DMS 273 (cell line): ENCODE data around the gene BATF.

Experiments
- DNase-seq: peaks from one replicate; lab custom pipeline; 2025; ENCODE audit not compliant: unreplicated experiment; lab: John Stamatoyannopoulos, UW

BATF gene

DNA sequence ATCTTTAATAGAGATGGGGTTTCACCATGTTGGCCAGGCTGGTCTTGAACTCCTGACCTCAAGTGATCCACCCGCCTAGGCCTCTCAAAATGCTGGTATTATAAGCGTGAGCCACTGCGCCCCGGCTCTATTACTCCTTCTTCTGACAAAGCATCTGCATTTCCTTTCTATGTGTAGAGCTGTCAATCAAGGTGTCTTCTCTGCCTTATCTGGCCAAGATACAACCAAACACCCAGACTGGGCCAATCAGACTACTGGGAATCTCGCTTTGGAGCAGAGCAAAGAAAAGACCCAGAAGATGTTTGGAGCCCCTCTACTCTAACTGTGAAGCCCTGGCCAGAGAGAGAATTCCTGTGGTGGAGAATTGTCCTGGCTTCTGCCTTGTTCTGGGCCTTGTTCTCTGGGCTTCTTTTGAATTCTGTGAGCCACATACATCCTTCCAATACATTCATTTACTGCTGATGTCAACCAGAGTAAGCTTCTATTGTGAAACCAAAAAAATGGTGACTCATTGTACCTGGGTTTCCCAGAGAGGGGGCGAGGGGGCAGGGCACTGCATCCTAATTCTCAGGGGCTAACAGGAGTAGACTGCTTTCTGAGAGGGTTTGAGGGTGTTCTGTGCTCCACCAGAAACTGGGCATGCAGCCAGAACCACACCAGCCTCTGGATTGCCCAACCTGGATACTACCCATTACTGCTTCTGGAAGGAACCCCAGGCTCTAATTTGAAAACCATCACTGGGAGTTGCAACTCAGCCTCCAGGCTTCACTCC is 37.4 kb downstream of the BATF start:
- peak; percentile 15 for DNase-seq

DNA sequence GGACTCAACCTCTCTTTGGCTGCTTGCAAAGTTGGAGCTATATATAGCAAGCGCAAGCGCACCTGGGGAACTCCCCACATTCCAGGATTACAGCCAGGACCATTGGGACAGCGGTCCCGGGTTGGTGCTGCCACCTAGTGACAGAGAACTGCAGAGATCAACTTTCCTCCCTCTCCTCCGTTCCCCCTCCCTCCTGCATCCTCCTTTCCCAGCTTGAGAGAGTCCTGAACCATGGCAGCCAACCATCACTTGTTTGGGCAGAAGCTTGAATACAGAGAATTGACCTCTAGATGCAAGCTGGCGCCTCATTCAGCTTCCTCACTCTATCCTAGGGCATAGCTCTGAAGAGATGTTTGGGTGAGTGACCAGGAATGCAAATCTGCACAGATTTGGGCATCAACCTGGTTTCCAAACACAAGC is 38.8 kb downstream of the BATF start:
- DNase-seq: peak; percentile 87

DNA sequence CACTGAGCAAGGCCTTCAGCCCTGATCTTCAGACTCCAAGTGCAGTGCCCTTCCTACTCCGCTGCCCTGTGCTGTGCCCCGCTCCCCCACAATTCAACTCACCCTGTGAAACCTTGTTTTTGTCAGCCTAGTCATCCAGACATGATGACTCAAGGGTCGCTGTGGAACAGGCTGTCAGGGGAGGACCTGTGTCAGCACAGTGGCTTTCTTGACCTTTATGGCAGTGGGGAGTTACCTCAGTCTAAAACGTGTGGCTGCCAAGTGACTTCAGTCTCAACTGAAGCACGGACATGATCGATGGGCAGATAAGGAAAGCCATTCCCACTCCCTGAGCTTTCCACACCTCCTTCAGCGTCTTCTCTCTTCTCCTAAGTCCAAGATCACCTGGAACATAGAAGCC is 39.8 kb downstream of the BATF start:
- DNase-seq: no peak

DNA sequence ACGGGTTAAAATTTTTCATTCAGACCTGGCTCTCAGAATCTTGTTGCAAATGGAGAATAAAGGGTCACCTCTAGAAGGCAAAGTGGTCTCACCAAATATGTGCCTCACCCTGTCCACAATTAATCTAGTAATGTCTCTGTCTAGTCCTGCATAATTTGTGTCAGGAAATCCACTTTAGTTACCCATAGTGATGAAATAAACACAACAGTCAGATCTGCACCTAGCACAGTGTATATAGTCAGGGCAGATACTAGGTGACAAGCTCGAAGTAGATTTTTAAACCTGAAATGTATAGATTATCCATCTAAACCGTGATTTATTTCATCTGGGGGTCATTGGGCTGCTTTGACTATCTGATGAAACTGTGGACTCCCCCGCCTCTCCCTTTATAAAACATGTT is 40.2 kb downstream of the BATF start:
- DNase-seq: no peak

DNA sequence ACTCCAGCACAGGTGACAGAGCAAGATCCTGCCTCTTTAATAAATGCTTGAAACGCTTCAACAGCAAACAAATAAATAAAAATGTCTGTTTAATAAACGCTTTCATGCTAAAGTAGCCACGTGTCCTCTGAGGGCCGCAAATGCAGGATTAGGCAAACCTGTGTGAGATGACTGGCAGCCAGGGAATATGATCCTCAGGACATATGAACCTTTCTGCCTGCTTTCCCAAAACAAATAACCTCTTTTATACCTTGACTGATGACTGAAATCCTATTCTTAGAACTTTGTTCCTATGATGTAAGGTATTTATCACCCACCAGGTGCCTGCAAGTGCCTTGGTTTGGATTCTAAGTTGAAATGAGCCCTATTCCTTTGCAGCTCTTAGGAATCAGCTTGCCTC is 41.7 kb downstream of the BATF start:
- DNase-seq: no peak

DNA sequence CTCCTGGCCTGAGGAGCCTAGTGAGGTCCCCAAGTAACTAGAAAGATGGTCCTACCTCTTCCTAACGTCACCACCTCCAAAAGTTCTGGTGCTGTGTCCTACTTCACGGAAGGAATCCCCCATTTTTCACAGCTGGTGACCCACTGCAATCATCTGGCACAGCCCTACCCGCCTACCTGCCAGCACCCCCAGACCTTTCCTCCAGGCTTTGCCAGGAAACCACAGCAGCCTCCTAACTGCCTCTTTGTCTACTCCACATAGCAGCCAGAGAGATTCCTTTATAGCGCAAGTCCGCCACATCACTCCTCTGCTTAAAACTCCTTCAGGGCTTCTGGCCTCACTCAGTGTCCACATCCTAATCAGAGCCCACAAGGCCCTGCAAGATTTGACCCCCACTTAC is 42.8 kb downstream of the BATF start:
- DNase-seq: no peak

DNA sequence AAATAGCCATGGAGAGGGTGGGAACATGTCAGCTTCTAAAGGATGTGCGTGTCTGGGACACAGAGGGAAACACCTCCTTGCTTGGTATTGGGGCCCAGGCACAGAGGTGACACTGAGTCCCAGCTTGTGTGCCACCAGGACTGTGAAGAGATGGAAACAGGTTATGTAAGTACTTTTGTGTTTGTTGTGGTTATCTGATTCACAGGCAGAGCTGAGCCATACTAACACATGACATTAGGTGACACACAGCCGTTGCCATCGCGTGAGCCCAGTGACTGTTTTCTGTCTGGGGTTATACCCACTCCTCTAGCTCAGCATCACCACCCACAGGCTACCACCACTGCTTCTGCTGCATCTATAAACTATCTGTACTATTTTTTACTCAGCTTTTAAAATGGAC is 44.1 kb downstream of the BATF start:
- no peak for DNase-seq

DNA sequence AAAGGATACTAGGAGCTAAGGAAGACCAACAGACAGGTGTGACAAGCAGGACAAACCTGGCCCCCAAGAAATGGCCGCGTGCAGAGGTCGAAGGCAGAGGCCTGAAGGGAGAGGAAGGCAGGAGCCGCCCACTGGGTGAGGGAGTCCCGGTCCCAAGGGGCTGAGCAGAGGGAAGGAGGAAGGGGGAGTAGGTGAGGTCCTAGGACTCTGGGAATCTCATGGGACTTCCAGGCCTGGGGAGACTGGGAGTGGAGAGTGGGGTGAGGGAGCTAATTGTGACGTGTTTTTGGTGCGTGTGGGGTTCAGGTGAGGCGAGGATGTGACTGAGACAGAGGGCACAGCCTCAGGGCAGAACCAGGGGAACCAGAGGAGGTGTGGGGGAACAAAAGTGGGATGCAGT is 44.5 kb downstream of the BATF start:
- DNase-seq: no peak

DNA sequence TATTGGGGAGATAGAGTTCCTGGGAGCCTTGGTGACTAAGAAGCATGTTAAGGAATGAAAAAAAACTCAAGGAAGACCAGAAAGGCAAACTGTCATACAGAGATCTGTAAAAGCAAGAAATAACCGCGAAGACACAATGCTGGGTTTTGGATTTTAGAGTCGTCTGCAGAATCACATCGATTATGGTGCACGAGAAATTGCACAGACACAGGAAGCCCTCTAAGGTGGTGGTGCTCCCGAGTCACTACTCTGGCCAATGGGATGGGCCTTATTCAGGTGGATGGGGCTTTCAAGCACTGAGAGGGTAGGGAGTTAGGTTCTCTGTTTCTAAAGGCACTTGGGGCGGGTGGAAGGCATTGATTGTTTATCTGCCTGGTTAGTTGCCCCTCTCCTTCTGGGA is 45.9 kb downstream of the BATF start:
- no peak for DNase-seq

DNA sequence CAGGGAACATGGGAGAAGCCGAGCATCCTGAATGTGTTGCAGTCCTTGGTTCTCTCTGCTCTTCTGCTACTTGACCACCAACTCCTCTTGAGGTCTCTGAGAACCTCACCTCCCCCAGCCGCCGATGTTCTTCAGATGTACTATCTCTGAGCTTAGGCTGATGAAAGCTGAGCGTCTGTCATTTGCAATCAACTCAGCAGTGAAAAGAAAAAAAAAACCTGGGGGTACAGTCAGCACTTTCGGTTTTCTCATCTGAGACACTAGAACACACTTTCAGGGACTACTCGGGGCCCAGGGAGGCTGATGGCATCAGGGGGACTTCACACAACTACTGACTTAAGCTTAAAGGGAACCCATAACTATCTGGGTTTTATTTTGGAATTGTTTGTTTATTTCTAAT is 46.5 kb downstream of the BATF start:
- no peak for DNase-seq

DNA sequence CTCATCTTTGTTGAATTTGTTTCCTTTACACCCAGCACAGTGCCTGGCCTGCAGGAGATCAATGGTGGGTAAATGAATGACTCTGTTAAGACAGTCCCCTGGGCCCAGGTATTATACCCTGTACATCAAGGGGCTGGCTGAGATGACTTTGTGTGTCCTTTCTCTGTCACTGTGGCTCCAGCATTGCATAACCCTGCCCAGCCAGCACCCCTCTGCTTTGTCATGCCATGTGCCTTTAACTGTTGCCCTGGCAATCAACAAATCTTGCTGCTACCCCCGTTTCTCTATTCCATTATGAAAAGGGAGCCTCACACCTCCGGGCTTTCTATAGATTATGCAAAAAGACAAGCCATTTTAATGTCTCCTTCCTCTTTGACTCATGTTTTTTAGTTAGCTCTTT is 48.5 kb downstream of the BATF start:
- DNase-seq: no peak

DNA sequence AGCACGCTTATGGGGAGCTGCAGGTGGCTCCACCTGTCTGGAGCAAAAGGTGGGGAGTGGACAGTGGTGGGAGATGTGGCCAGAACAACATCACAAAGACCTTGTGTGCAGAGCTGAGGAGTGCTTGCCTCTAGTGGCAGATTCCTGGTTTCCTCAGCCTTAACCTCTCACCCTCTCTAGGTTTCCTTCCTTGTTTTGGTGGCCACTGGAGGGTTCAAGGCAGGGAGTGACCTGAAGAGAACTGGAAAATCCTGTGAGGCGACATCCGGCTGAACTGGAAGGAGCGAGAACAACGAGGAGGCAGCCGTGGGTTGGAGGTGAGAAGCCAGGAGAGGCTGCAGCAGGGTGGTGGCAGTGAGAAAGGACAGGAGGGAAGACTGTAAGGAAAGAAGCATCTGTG is 49.8 kb downstream of the BATF start:
- no peak for DNase-seq

DNA sequence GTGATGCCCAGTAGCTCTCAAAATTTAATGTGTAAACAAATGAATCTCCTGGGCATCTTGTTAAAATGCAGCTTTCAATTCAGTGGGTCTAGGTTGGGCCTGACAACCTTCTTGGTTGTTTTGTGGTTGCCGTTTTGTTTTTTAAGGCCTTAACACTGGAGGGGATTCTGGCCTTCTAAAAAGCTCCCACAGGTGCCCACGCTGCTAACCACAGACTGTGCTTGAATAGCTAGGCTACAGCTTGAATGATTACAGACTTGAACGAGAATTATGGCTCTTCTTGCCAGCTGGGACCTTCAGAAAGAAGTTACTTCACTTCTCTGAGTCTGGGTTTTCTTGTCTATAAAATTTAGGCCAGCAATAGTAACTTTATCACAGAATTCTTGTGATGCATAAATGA is 54.8 kb downstream of the BATF start:
- DNase-seq: no peak

DNA sequence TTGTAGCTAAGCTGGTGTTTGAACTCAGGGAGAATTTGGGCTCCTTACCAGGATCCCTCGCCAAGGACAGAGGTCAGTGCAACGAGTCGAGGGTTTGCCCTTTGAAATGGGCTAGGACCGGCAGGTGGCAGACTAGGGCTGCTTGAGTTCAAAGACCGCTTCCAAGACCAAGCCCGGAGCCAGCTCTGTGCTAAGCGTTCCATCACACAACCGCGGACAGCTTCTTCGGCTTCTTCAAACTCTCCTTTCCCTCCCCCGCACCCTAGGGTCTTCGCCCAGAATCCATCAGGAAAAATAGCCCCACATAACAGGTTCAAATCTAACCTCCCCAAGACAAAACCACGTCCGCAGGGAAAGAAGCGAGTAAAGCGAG is 55.4 kb downstream of the BATF start:
- DNase-seq: peak; percentile 91

DNA sequence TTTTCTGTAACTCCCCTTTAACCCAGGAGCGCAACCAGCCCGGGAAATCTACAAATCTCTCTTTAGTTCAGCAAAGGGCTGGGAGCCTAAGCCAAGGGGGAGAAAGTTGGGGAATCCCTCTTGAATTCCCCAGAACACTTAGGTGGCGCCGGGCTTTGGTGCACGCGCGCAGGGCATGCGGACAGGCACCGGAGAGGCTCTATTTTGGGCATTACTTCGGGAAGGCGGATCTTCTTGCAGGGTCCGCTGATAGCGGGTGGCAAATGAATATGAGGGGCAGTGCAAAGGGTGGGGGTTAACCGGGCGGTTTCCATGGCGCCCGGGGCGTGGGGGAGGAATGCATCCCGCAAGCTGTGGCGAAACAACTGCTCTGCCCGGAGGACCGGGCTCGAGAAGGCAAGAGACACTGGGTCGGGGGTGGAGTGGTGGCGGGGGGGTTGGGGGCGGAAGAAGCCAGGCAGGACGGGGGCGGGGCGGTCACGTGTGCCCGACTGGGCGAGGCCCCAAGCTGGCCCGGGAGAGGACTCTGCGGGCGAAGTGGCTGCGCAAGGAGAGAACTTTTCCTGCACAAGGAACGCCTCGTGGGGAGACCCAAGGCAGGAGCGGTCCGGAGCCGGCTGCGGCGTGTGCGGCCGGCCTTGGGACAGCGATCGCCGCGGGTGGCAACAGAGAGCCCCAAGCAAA is 56.0 kb downstream of the BATF start, which contains the start of gene FLVCR2:
FLVCR2 (plus strand) TSS at position 519 of the 684 bp plus-strand sequence. CDS start 353 bp downstream, outside the sequence.
- DNase-seq: peak; percentile 80

DNA sequence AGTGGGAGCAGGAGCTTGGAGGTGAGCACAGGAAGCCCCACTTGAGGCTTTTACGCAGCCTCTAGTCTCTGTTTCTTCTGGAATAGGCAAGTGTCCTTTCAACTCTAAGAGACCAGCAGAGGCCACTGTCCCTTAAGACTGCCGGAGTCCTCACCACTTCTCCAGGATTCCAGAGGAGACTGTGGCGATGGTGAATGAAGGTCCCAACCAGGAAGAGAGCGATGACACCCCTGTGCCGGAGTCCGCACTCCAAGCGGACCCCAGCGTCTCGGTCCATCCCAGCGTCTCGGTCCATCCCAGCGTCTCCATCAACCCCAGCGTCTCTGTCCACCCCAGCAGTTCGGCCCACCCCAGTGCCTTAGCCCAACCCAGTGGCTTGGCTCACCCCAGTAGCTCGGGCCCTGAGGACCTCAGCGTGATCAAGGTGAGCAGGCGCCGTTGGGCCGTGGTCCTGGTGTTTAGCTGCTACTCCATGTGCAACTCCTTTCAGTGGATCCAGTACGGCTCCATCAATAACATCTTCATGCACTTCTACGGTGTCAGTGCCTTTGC is 56.6 kb downstream of the BATF start:
- DNase-seq: peak; percentile 44

DNA sequence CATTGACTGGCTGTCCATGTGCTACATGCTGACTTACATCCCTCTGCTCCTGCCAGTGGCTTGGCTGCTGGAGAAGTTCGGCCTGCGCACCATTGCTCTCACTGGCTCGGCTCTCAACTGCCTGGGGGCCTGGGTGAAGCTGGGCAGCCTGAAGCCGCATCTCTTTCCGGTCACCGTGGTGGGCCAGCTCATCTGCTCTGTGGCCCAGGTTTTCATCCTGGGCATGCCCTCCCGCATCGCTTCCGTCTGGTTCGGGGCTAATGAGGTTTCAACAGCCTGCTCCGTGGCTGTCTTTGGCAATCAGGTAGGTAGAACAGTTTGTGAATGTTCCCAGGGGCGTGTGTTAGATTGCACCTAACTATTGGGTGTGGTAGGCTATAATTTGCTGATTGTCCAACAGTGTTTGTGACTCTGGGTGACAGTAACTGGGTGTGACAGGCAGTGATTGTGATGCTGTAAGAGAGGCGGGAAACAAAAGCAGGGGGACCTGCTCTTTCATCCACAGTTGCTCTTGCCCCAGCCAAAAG is 57.1 kb downstream of the BATF start:
- no peak for DNase-seq

DNA sequence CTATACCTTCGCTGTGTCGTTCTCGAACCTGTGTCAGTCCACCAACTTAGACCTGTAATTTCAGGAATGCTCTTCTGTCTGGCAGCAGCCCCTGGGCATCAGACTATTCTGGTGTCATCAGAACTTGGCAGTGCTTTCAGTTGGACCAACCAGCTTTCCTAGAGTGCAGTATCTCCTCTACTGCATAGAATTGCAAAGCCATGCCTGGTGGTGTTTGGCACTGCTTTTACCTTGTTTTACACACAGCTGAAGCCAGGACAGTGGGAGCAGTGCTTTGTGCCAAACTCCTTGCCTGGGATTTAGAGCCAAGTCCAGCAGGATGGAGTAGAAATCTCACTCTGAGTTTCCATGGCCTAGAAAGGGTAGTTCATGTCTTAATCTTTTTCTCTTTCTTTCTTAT is 57.6 kb downstream of the BATF start:
- DNase-seq: no peak

DNA sequence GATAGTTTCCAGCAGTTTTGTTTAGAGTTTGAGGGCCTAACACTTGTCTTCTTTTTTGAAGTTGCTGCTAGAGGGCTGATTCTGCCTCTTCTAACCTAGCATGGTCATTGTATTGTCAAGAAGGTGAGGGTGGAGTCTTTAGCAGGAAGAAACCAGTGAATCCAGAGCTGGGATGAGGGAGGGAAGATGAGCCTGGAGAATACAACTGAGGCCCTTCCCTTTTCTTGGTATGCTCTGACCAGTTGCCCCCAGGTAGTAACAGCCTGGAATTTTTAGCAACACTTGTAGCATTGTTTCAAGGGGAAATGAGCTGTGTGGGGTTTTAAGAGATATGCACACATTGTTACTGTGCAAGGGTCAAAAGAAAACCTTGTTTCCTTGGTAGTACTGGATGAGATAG is 65.1 kb downstream of the BATF start:
- DNase-seq: no peak

DNA sequence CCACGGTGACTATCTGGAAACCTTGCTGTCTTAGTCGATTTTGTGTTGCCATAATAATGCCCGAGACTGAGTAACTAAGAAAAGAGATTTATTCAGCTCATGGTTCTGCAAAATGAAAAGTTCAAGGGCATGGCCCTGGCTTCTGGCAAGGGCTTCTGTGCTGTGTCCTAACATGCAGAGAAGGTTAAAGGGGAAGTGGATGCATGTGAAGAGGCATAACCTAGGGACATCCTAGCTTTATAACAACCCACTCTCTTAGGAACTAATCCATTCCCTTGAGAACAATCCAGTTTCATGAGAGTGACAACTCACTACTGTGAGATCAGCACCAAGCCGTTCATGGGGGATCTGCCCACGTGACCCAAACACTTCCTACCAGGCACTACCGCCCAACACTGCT is 67.7 kb downstream of the BATF start:
- no peak for DNase-seq

DNA sequence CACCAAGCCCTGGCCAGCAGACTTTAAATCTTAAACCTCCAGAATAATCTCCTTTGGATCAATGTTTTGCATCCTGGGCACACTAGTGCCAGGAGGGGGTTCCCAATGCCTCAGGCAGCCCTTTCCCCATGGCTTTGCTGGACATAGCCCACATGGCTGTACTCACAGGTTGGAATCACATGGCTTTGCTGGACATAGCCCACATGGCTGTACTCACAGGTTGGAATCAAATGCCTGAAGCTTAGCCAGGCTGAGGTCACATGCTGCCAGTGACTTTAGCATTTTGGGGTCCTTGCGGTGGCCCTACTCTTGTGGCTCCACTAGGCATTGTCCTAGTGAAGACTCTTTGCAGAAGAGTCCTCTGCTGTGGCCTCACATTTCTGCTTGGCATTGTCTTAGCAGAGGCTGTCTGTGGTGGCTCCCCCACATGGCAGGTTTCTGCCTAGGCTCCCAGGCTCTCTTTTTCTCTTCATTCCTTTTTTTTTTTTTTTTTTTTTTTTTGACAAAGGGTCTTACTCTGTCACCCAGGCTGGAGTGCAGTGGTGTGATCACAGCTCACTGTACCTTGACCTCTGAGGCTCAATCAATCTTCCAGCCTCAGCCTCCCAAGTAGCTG is 69.2 kb downstream of the BATF start:
- DNase-seq: no peak
